WTC11 (cell line): ENCODE data around the gene TPPP3. TPM values are rescaled to one million over a fixed set of nuclear protein-coding genes. Genes with fewer than 3 reads are reported as not detected.

Source experiments
- ATAC-seq: fragments of 200-7000 bp; cut with Tn5 transposase; 2 replicates; pipeline ENCODE4 v1.10.0; 2021; ENCODE audit warnings: mild to moderate bottlenecking, moderate library complexity
- CTCF ChIA-PET: fragments of 300-600 bp; sonication (Branson Sonifier 250); formaldehyde crosslinking; loops from one replicate; lab custom pipeline; 2021; ENCODE audit warnings: antibody characterized with exemption; lab: Charles Lee
- POLR2A ChIA-PET: fragments of 350-600 bp; sonication (Branson Sonifier 250); formaldehyde crosslinking; loops from one replicate; lab custom pipeline; 2021; ENCODE audit warnings: antibody characterized with exemption; lab: Charles Lee
- DNase-seq: peaks from one replicate; pipeline ENCODE4 v3.0.0; 2021; ENCODE audit warnings: low spot score
- H3K27ac Mint-ChIP-seq: 2 replicates; pipeline ENCODE4 v1.8.0; 2021; ENCODE audit warnings: mixed read lengths
- H3K27me3 Mint-ChIP-seq: 2 replicates; pipeline ENCODE4 v1.8.0; 2021; ENCODE audit warnings: low read depth, mild to moderate bottlenecking, moderate library complexity, mixed read lengths
- H3K36me3 Mint-ChIP-seq: 2 replicates; pipeline ENCODE4 v1.8.0; 2021; ENCODE audit warnings: mixed read lengths
- H3K4me1 Mint-ChIP-seq: 2 replicates; pipeline ENCODE4 v1.8.0; 2022; ENCODE audit warnings: mixed read lengths
- H3K4me3 Mint-ChIP-seq: 2 replicates; pipeline ENCODE4 v1.8.0; 2021; ENCODE audit warnings: mild to moderate bottlenecking, moderate library complexity, mixed read lengths
- H3K9me3 Mint-ChIP-seq: 2 replicates; pipeline ENCODE4 v1.8.0; 2021; ENCODE audit warnings: mixed read lengths
- AR ChIP-seq: fragments of 250-450 bp; sonication (Bioruptor Pico); IDR thresholded peaks from 2 replicates; pipeline ENCODE4 v1.9.0; 2021; ENCODE audit warnings: mild to moderate bottlenecking
- ARID4B ChIP-seq: sonication (generic); formaldehyde crosslinking; IDR thresholded peaks from 2 replicates; pipeline ENCODE4 v1.8.0; 2023; ENCODE audit warnings: missing genetic modification reagents, mild to moderate bottlenecking, borderline replicate concordance
- ATF3 ChIP-seq: sonication (generic); formaldehyde crosslinking; conservative IDR thresholded peaks from 2 replicates; pipeline ENCODE4 v1.8.1; 2022; ENCODE audit warnings: mild to moderate bottlenecking, missing genetic modification reagents
- CDX4 ChIP-seq: fragments of 250-450 bp; sonication (Bioruptor Pico); IDR thresholded peaks from 2 replicates; pipeline ENCODE4 v1.9.0; 2021; ENCODE audit warnings: moderate library complexity, mild to moderate bottlenecking, inconsistent platforms, borderline replicate concordance
- ELF4 ChIP-seq: sonication (generic); formaldehyde crosslinking; IDR thresholded peaks from 2 replicates; pipeline ENCODE4 v1.8.1; 2022; ENCODE audit warnings: low read depth, mild to moderate bottlenecking, moderate library complexity, missing genetic modification reagents
- ERG ChIP-seq: fragments of 250-450 bp; sonication (Bioruptor Pico); IDR thresholded peaks from 2 replicates; pipeline ENCODE4 v1.8.0; 2021; ENCODE audit warnings: mild to moderate bottlenecking
- IRF2 ChIP-seq: sonication (generic); formaldehyde crosslinking; IDR thresholded peaks from 2 replicates; pipeline ENCODE4 v1.8.0; 2022; ENCODE audit warnings: low read depth, missing genetic modification reagents, borderline replicate concordance
- NFE2L1 ChIP-seq: sonication (generic); formaldehyde crosslinking; IDR thresholded peaks from 2 replicates; pipeline ENCODE4 v1.8.1; 2023; ENCODE audit warnings: missing genetic modification reagents
- RELA ChIP-seq: sonication (generic); formaldehyde crosslinking; IDR thresholded peaks from 2 replicates; pipeline ENCODE4 v1.8.1; 2022; ENCODE audit warnings: missing genetic modification reagents, mild to moderate bottlenecking, borderline replicate concordance
- SMAD3 ChIP-seq: sonication (generic); formaldehyde crosslinking; IDR thresholded peaks from 2 replicates; pipeline ENCODE4 v1.8.0; 2022; ENCODE audit warnings: missing genetic modification reagents, mild to moderate bottlenecking, borderline replicate concordance
- ZNF138 ChIP-seq: sonication (generic); formaldehyde crosslinking; conservative IDR thresholded peaks from 2 replicates; pipeline ENCODE4 v1.8.1; 2022; ENCODE audit warnings: mild to moderate bottlenecking, moderate library complexity, missing genetic modification reagents
- ZNF263 ChIP-seq: sonication (generic); formaldehyde crosslinking; IDR thresholded peaks from 2 replicates; pipeline ENCODE4 v1.8.1; 2022; ENCODE audit warnings: low read depth, mild to moderate bottlenecking, moderate library complexity, missing genetic modification reagents
- ZNF317 ChIP-seq: sonication (generic); formaldehyde crosslinking; IDR thresholded peaks from 2 replicates; pipeline ENCODE4 v1.8.1; 2023; ENCODE audit warnings: low read depth, mild to moderate bottlenecking, moderate library complexity, missing genetic modification reagents, borderline replicate concordance
- total RNA-seq: library from RNA; stranded (reverse); gene quantifications from 3 replicates; pipeline ENCODE4 v1.2.3, GENCODE V29; 2021
- TF ChIP-seq, protein P1 (sequence below): sonication (generic); formaldehyde crosslinking; IDR thresholded peaks from 2 replicates; pipeline ENCODE4 v1.8.1; 2022; ENCODE audit warnings: low read depth, missing genetic modification reagents, borderline replicate concordance

TPPP3 gene
- total RNA-seq, 1 experiment from 2014 or later: 0.74 TPM

- TF ChIP-seq SMAD3 (CRISPR knock-in tag) (no peak), IRF2 (CRISPR knock-in tag) (no peak)
Observed at GRCh38 chr16:67389911-67390815, 3.1 kb downstream of the TPPP3 start (continued).

GRCh38 chr16:67388591-67388990, 4.7 kb downstream of the TPPP3 start:
- ATAC-seq (no peak), DNase-seq (no peak)
- POLR2A ChIA-PET: interaction anchor here (0.6 to 0.8 kb wide), 2 partner anchors 22 to 61 kb away, joined by 3 to 5 read pairs; no protein-coding TSS in a partner anchor
- Mint-ChIP-seq H3K27me3 (peaks cover 40% of the 10 kb centered on the region), H3K27ac (no peak overlapping the region), H3K9me3 (no peaks in the 10 kb centered on the region), H3K4me3 (no peak overlapping the region), H3K36me3 (no peaks in the 10 kb centered on the region), H3K4me1 (peaks cover 15% of the 10 kb centered on the region)
- TF ChIP-seq AR (CRISPR knock-in tag): no peak
- CTCF ChIA-PET: interaction anchor here (0.6 to 5.1 kb wide), 9 partner anchors 9 to 558 kb away, joined by 3 to 44 read pairs (median 4); partner anchors contain the start of genes KCTD19, LRRC36 and NAE1

- no peaks in the 10 kb centered on the region for H3K36me3 Mint-ChIP-seq
- no peak for DNase-seq
- H3K27me3 Mint-ChIP-seq: peaks cover 36% of the 10 kb centered on the region
- ChIA-PET POLR2A (interaction anchor here (0.6 to 0.8 kb wide), 2 partner anchors 21 to 61 kb away, joined by 3 to 5 read pairs; no protein-coding TSS in a partner anchor), CTCF (interaction anchor here (0.6 to 5.1 kb wide), 11 partner anchors 9 to 123 kb away, joined by 3 to 44 read pairs (median 4); partner anchors contain the start of genes KCTD19 and LRRC36)
- no peak overlapping the region for H3K4me3 Mint-ChIP-seq
- no peak overlapping the region for H3K27ac Mint-ChIP-seq
- no peaks in the 10 kb centered on the region for H3K9me3 Mint-ChIP-seq
- no peak for ATAC-seq
- H3K4me1 Mint-ChIP-seq: peaks cover 15% of the 10 kb centered on the region
- no peak for TF ChIP-seq ZNF263 (CRISPR knock-in tag)
- no peak for TF ChIP-seq ZNF138 (CRISPR knock-in tag)
- TF ChIP-seq ZNF317 (CRISPR knock-in tag): no peak
- TF ChIP-seq RELA (CRISPR knock-in tag): no peak
- no peak for TF ChIP-seq ELF4 (CRISPR knock-in tag)
- TF ChIP-seq ERG (CRISPR knock-in tag): no peak
- TF ChIP-seq CDX4 (CRISPR knock-in tag): no peak
- no peak for TF ChIP-seq NFE2L1 (CRISPR knock-in tag)
- TF ChIP-seq, protein P1, sequence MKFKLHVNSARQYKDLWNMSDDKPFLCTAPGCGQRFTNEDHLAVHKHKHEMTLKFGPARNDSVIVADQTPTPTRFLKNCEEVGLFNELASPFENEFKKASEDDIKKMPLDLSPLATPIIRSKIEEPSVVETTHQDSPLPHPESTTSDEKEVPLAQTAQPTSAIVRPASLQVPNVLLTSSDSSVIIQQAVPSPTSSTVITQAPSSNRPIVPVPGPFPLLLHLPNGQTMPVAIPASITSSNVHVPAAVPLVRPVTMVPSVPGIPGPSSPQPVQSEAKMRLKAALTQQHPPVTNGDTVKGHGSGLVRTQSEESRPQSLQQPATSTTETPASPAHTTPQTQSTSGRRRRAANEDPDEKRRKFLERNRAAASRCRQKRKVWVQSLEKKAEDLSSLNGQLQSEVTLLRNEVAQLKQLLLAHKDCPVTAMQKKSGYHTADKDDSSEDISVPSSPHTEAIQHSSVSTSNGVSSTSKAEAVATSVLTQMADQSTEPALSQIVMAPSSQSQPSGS (CRISPR knock-in tag): no peak
- TF ChIP-seq ATF3: no peak
- no peak for TF ChIP-seq ARID4B (CRISPR knock-in tag)
Observed at GRCh38 chr16:67388191-67388590, 5.1 kb downstream of the TPPP3 start.
